Stimulated activated naive CD8-positive, alpha-beta T cell treated with anti-CD3 and anti-CD28 coated beads, Interleukin-15, Interleukin-2, amounts not matched to agents 100 U/mL and 50 U/mL, for 24 hours (primary cell): ENCODE data around the gene LYPLAL1.
"Not testable (repeated sequence)": the region's sequence is repeated elsewhere in the genome, so short reads cannot be mapped to it uniquely, and the experiment has no call there.

Source experiments
- ATAC-seq: fragments of 150-1000 bp; cut with Tn5 transposase; one replicate; pipeline ENCODE4 v1.10.0; 2021
- DNase-seq: peaks from one replicate; pipeline ENCODE4 v3.0.0; 2021

LYPLAL1 gene

DNA sequence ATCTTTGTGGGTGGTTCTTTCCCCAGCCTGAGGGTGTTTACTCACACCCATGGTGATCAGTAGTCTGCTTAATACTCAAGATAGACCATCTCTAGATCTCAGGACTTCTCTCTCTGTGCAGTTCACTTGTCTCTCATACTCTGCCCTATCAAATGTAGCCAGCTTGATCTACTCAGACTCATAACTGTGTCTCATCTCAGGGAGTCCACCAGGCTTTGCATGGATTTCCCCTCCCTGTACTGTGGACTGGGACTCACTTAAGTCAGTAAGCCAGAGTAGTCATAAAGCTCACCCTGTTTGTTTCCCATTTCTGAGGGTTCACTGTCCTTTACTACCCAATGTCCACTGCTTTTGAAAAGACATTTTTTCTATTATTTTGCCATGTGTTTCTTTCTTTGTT is 41.8 kb downstream of the LYPLAL1 start:
- DNase-seq (no peak), ATAC-seq (peak; percentile 28)

DNA sequence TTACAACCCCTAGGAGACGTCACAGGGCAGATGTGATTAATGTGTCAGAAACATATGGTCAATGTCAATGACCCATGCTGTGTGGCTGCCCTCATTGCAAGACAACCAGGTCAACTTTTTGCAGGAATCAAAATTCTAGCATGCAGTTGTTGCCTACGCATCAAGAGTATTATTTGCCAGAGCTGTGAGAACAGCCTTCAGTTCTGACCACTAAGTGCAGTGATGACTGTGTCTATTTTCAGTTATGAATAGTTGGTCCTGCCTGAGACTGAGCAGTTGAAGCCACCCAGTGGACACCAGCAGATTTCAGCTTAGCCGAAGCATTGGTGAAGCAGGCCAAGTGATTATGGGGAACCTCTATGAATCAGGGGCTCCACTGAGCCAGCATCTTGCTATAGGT is 47.3 kb downstream of the LYPLAL1 start:
- ATAC-seq (peak; percentile 28), DNase-seq (no peak)

DNA sequence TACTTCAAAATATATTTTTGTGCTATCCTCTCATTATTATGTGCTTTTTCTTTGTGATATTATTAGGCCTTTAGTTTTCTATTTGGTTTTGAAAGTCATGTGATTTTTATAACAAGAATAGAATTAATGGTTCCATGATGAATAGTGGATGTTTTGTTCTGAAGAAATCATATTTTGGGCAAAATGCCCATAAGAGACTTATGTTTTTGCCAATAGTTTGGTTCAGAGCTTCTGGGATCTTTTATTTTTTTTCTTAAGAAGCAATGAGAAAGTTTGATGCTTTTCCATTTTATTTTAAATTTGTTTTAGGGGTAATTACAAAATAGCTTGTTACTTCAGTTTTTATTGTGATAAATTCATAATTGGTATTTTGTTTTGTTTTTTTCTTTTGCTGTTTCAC is 49.8 kb downstream of the LYPLAL1 start:
- DNase-seq (no peak), ATAC-seq (no peak)

DNA sequence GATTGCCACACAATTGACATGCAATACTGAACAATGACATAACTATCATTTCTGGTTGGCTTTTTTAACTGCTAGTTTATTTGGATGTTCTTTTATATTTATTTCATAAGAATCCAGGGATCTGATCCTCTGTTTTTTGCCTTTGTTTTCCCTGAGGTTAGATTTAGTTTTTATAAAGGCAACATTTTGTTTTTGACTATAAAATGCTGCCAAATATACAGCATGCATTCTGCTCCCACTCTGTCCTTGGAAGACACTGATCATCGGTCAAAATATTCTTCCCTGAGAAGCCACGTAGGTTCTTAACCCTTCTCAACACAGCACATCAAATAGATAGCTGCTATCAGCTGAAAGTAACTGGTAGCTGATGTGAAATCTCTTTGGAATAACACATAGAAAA is 52.5 kb downstream of the LYPLAL1 start:
- ATAC-seq = no peak
- no peak for DNase-seq

DNA sequence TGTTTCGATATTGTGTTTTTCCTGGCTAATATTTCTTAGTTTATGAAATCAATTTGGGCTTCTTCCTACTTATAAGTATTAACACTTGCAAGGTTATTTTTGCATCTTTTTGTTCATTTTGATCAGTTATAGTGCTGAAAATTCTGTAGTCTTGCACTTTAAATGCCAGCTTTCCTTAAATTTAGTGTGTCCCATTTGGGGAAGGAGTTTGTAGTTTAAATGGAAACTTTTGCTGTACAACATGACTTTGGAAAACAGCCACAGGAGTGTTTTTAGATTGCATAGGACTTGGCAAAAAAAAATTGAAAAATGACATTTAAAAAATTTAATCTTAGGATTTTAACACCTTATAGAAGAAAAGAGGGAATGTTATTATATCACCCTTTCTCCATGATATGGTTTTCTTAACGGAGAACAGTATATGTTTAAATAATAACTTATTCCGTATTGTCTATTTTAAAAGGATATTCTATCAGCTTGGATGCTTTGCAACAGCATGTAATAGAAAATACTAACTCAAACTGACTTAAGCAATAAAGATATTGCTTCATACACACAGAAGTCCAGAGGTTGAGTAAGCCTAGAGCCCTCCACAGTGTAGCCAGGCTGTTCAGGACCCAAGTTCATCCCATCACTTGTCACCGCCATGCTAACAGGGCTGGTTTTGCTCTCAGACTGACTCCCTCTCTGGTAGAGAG is 53.8 kb downstream of the LYPLAL1 start:
- ATAC-seq = no peak
- DNase-seq = no peak

DNA sequence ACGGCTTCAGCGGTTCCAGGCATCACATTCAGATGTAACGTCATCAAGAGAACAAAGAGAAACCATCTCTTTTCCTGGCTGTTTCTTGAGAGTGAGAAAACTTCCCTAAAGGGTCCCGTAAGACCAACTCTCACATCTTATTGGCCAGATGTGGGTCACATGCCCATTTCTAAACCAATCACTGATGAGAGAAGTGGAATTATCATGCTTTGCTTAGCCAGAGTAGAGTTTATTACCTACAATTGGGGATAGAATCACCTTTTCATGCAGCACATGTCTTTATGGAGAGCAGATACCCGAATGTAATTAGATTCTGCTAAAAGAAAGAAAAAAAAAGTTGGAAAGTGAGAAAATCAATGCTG is 54.4 kb downstream of the LYPLAL1 start:
- no peak for ATAC-seq
- DNase-seq = no peak

DNA sequence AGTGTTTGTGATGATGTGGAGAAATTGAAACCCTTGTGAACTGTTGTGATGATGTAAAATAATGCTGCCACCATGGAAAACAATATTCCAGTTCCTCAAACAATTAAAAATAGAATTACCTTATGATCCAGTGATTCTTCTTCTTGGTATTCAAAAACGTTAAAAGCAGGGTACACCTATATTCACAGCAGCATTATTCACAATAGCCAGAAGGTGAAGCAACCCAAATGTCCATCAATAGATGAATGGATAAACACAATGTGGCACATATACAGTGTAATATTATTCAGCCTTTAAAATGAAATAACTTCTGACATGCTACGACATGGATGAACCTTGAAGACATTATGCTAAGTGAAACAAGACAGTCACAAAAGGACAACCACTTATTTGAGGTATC is 59.2 kb downstream of the LYPLAL1 start:
- ATAC-seq (no peak), DNase-seq (no peak)

DNA sequence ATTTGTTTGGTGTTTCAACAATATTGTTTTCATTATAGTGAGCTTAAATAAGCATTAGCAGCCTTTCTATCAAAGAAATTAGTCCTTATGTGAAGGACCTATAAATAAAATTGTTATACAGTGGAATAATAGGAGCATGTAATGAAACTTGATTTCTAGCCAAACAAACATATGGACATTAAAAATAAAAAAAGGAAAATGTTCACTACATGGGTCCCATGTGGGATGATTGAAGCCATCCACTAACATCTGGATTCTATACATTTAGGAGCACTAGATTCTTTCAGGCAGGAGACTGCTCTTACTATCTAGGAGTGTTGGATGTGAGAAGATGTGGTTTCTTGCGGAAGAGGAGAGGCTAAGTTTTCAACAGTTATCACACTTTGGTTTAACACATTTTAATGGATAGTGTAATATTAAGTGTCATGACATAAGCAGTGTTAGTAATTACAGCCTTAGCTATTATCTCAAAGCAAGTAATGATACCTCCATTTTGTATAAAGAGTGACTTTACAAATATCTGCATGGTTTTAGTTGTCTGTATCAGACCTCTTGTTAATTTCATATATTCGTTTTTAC is 62.3 kb downstream of the LYPLAL1 start:
- ATAC-seq (no peak), DNase-seq (no peak)

DNA sequence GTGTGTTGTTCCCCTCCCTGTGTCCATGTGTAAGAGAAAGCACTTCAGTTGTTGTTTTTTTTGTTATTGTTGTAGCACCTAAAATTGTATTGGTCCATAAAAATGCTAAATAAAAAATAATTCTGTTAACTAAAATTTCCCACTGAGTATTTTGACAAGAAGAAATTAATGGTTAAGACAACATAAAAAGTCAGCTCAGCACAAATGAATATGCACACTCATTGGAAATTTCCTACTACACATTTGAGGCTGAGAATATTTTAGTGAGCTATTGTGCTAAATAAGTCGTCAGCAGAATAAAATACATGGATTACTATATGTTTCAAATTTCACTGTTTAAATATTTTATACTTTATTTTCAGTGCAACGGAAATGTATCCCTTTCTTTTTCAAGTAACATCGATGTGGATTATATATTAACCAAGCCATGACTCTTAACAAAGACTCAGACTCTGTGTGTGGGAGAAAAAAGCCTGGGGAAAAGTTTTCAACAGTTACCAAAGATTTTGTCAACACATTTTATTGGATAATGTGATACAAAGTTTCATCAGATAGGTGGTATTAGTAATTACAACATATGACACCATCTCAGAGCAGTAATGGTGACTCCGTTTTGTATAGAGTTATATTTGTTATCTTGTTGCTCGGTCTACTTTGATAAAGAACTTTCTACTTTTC is 63.4 kb downstream of the LYPLAL1 start:
- DNase-seq (no peak), ATAC-seq (no peak)

DNA sequence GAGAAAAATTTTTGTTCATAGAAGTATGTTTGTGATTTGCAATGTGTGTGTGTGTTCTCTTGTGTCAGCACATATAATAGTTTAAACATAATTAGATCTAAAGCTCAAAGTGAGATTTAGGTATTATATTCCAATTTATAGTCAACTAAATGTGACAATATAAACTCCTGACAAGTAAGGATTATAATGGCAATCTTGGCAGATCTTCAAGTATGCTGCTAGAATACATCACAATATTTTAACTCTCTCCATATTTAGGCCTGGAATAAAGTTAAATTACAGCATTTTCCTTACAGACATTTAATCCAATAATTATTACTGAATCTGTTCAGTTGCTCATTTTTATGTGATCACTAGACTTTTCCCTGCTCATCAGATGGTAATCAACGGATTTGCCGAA is 65.8 kb downstream of the LYPLAL1 start:
- no peak for ATAC-seq

DNA sequence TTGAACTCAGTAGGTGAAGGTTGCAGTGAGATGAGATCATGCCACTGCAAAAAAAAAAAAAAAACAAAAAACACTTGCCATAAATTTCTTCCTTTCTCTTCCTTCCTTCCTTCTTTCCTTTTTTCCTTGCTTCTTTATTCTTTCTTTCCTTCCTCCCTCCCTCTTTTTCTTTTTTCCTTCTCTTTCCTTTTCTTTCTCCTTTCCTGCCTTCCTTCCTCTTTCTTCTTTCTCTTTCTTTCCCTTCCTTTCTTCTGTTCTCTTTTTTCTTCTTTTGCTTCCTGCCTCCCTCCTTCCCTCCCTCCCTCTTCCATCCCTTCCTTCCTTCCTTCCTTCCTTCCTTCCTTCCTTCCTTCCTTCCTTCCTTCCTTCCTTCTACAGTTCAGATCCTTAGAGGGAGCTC is 71.2 kb downstream of the LYPLAL1 start:
- DNase-seq (no peak), ATAC-seq (no peak)

More for the DNA sequence above, 65.8 kb downstream of the LYPLAL1 start:
- DNase-seq = no peak

DNA sequence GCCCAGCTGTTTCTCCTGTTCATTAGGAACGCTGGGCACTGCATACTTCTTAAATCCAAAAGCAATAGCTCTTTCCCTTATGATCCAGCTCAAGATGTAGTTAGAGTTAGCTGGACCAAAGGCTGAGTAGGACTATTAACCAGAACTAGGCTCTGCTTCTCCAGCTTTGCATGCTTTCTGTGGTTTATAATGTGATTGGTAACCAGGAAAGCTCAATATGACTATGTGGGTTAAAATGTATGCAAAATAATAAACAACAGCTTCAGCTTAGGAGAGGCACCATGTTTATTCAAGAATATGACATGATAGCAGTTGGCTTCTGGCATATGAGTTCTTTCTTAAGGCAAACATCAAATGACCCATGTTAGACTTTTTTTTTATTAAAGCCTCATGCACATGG is 73.8 kb downstream of the LYPLAL1 start:
- DNase-seq = no peak
- ATAC-seq = no peak

DNA sequence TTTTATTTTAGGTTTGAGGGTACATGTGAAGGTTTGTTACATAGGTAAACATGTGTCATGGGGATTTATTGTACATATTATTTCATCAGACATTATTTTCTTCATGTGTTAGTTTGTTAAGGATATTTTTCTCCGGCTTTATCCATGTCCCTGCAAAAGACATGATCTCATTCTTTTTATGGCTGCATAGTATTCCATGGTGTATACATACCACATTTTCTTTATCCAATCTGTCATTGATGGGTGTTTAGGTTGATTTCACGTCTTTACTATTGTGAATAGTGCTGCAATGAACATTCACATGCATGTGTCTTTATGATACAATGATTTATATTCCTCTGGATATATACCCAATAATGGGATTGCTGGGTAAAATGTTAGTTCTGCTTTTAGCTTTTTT is 76.8 kb downstream of the LYPLAL1 start:
- not testable (repeated sequence) for ATAC-seq, DNase-seq

DNA sequence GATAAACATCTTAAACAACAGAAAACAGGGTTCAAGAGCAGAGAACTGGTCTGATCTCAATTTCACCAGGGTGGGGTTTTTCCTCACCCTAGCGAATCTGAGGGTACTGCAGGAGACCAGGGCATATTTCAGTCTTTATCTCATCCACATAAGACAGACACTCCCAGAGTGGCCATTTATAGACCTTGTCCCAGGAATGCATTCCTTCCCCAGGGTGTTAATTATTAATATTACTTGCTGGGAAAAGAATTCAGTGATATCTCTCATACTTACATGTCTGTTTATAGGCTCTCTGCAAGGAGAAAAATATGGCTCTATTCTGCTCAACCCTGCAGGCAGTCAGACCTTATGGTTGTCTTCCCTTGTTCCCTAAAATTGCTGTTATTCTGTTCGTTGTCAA is 84.1 kb downstream of the LYPLAL1 start:
- ATAC-seq = no peak
- no peak for DNase-seq

DNA sequence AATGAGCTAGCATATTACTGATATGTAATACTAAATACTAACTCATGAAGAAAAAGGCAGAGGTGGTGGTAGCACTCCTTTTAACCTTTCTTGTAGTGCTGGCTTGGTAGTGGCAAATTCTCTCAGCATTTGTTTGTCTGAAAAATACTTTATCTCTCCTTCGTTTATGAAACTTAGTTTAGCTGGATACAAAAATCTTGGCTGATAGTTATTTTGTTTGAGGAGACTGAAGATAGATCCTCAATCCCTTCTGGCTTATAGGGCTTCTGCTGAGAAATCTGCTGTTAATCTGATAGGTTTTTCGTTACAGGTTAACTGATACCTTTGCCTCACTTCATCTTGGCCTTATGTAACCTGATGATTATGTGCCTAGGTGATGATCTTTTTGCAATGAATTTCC is 87.8 kb downstream of the LYPLAL1 start:
- DNase-seq (no peak), ATAC-seq (no peak)
